HepG2 (cell line): ENCODE measurements around the gene DCDC2. TPM values are rescaled to one million over a fixed set of nuclear protein-coding genes. Genes with fewer than 3 reads are reported as not detected.

Source experiments
- DNMT1 ChIP-seq: sonication (generic); formaldehyde crosslinking; IDR thresholded peaks from 2 replicates; pipeline ENCODE4 v1.5.1; 2020; ENCODE audit warnings: mild to moderate bottlenecking, missing genetic modification reagents
- HDAC2 ChIP-seq: sonication (generic); formaldehyde crosslinking; IDR thresholded peaks from 2 replicates; pipeline ENCODE4 v1.4.0; 2020; ENCODE audit warnings: missing genetic modification reagents
- KAT7 ChIP-seq: IDR thresholded peaks from 2 replicates; pipeline ENCODE4 v1.6.1; 2018; ENCODE audit warnings: borderline replicate concordance, missing compliant biosample characterization
- MAFG ChIP-seq: sonication (generic); formaldehyde crosslinking; IDR thresholded peaks from 2 replicates; pipeline ENCODE4 v1.5.1; 2020; ENCODE audit warnings: mild to moderate bottlenecking, missing genetic modification reagents
- NR2C2 ChIP-seq: sonication (generic); formaldehyde crosslinking; IDR thresholded peaks from 2 replicates; pipeline ENCODE4 v1.4.0; 2020; ENCODE audit warnings: missing genetic modification reagents, mild to moderate bottlenecking, moderate library complexity, borderline replicate concordance
- POLR2G ChIP-seq: fragments of 200-400 bp; formaldehyde crosslinking; IDR thresholded peaks from 2 replicates; pipeline ENCODE4 v1.6.1; 2018; ENCODE audit warnings: mild to moderate bottlenecking, low read depth, low read length, moderate library complexity
- RAD51 ChIP-seq: fragments of 450-650 bp; IDR thresholded peaks from 2 replicates; pipeline ENCODE4 v1.6.1; 2016; ENCODE audit warnings: borderline replicate concordance
- SIN3A ChIP-seq: IDR thresholded peaks from 2 replicates; pipeline ENCODE4 v1.6.1; 2011; ENCODE audit warnings: low read depth, mild to moderate bottlenecking, control low read depth, low read length, borderline replicate concordance
- TBX3 ChIP-seq: fragments of 450-650 bp; IDR thresholded peaks from 2 replicates; pipeline ENCODE4 v1.6.1; 2017; ENCODE audit warnings: antibody characterized with exemption, mild to moderate bottlenecking, inconsistent platforms, borderline replicate concordance
- ZNF180 ChIP-seq: sonication (generic); formaldehyde crosslinking; IDR thresholded peaks from 2 replicates; pipeline ENCODE4 v1.4.0; 2020; ENCODE audit warnings: low read depth, missing genetic modification reagents, borderline replicate concordance
- ZNF44 ChIP-seq: sonication (generic); formaldehyde crosslinking; IDR thresholded peaks from 2 replicates; pipeline ENCODE4 v1.5.1; 2020; ENCODE audit warnings: mild to moderate bottlenecking, missing genetic modification reagents
- ZNF570 ChIP-seq: sonication (generic); formaldehyde crosslinking; IDR thresholded peaks from 2 replicates; pipeline ENCODE4 v1.4.0; 2020; ENCODE audit warnings: mild to moderate bottlenecking, missing genetic modification reagents, borderline replicate concordance
- ZNF841 ChIP-seq: sonication (generic); formaldehyde crosslinking; IDR thresholded peaks from 2 replicates; pipeline ENCODE4 v1.8.1; 2023; ENCODE audit warnings: missing genetic modification reagents, borderline replicate concordance
- polyA plus RNA-seq, 8 experiments: library from polyadenylated mRNA; depleted of rRNA in 3 of 8; stranded (reverse) in 7 of 8; unstranded in 1 of 8; fragments of >200 nt; fragmentation: Illumina TruSeq in 4 of 8; extraction: Trizol in 4 of 8; gene quantifications; 2 replicates each; pipeline versions ENCODE4 v1.2.1 to v1.2.3, GENCODE V29; 2011 to 2016; ENCODE audit warnings: low read depth in 4 of 8, missing spikeins in 1 of 8, mixed read lengths in 1 of 8; ENCODE audit not compliant: insufficient read depth in 1 of 8
- total RNA-seq, 5 experiments: library from RNA; depleted of rRNA; stranded (reverse); fragments of >200 nt; fragmentation: Illumina TruSeq; extraction: Trizol; gene quantifications; 2 replicates each; pipeline ENCODE4 v1.2.3, GENCODE V29; 2016; ENCODE audit warnings: low read depth in 1 of 5
- TF ChIP-seq, protein P1 (sequence below): sonication (generic); formaldehyde crosslinking; IDR thresholded peaks from 2 replicates; pipeline ENCODE4 v1.5.0; 2020; ENCODE audit warnings: missing genetic modification reagents
- TF ChIP-seq, protein P2 (sequence below): sonication (generic); formaldehyde crosslinking; IDR thresholded peaks from 2 replicates; pipeline ENCODE4 v1.5.0; 2020; ENCODE audit warnings: mild to moderate bottlenecking, missing genetic modification reagents
- TF ChIP-seq, protein P3 (sequence below): sonication (generic); formaldehyde crosslinking; IDR thresholded peaks from 2 replicates; pipeline ENCODE4 v1.9.0; 2021; ENCODE audit warnings: missing genetic modification reagents, mild to moderate bottlenecking, borderline replicate concordance
- TF ChIP-seq, protein P4 (sequence below): sonication (generic); formaldehyde crosslinking; IDR thresholded peaks from 2 replicates; pipeline ENCODE4 v1.4.0; 2020; ENCODE audit warnings: missing genetic modification reagents
- TF ChIP-seq, protein P5 (sequence below): sonication (generic); formaldehyde crosslinking; IDR thresholded peaks from 2 replicates; pipeline ENCODE4 v1.8.0; 2022; ENCODE audit warnings: mild to moderate bottlenecking, missing genetic modification reagents; ENCODE audit not compliant: insufficient replicate concordance

Gene DCDC2
- total and polyA plus RNA-seq, 2 of the 13 experiments (the other 11 are each of a cell fraction or from before 2014, with no cell fraction given), result 9.0 to 36.2 TPM

DNA sequence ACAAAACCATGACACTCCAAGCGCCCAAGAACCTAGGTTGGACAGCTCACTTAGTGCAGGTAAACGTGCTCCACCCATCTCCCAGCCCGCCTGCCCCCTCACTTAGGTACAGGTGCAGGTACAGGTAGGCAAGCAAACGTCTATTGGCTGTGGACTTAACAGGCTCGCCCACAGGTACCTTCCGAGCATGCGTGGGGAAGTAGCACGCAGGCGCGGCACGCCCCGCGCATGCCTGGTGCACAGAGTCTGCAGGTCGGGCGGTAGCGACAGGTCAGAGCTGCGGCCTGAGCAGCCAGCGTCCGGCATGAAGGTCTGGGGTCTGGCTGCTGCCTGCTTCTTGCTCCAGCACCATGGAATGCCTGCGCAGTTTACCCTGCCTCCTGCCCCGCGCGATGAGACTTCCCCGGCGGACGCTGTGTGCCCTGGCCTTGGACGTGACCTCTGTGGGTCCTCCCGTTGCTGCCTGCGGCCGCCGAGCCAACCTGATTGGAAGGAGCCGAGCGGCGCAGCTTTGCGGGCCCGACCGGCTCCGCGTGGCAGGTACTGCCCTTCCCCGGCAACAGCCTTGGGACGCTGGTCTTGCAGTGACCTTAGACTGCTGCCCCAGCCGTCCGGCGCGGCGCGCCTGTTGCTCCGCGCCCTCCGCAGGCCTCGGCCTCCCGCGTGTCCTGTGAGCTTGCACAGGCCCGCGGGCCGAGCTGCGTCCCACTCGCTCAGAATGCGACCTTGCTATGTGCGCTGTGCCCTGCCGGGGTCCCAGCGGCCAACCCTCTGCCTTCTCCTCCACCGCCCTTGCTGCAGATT lies 45.0 kb upstream of the DCDC2 start, which contains the start of gene MRS2 (continued):
- TF ChIP-seq, protein P1, sequence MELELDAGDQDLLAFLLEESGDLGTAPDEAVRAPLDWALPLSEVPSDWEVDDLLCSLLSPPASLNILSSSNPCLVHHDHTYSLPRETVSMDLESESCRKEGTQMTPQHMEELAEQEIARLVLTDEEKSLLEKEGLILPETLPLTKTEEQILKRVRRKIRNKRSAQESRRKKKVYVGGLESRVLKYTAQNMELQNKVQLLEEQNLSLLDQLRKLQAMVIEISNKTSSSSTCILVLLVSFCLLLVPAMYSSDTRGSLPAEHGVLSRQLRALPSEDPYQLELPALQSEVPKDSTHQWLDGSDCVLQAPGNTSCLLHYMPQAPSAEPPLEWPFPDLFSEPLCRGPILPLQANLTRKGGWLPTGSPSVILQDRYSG (CRISPR knock-in tag), result peak; percentile 81; the same call in 1 of the 2 replicates
- no peak; the same call in 1 of the 2 replicates for TF ChIP-seq TBX3
- peak; percentile 96; the same call in 1 of the 2 replicates for TF ChIP-seq ZNF180 (CRISPR knock-in tag)
- TF ChIP-seq, protein P2, sequence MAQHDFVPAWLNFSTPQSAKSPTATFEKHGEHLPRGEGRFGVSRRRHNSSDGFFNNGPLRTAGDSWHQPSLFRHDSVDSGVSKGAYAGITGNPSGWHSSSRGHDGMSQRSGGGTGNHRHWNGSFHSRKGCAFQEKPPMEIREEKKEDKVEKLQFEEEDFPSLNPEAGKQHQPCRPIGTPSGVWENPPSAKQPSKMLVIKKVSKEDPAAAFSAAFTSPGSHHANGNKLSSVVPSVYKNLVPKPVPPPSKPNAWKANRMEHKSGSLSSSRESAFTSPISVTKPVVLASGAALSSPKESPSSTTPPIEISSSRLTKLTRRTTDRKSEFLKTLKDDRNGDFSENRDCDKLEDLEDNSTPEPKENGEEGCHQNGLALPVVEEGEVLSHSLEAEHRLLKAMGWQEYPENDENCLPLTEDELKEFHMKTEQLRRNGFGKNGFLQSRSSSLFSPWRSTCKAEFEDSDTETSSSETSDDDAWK (CRISPR knock-in tag), result no peak
- no peak for TF ChIP-seq ZNF841 (CRISPR knock-in tag)
- peak; percentile 25 for TF ChIP-seq HDAC2
- TF ChIP-seq, protein P3, sequence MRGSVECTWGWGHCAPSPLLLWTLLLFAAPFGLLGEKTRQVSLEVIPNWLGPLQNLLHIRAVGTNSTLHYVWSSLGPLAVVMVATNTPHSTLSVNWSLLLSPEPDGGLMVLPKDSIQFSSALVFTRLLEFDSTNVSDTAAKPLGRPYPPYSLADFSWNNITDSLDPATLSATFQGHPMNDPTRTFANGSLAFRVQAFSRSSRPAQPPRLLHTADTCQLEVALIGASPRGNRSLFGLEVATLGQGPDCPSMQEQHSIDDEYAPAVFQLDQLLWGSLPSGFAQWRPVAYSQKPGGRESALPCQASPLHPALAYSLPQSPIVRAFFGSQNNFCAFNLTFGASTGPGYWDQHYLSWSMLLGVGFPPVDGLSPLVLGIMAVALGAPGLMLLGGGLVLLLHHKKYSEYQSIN, result no peak; the same call in 1 of the 2 replicates
- TF ChIP-seq, protein P4, sequence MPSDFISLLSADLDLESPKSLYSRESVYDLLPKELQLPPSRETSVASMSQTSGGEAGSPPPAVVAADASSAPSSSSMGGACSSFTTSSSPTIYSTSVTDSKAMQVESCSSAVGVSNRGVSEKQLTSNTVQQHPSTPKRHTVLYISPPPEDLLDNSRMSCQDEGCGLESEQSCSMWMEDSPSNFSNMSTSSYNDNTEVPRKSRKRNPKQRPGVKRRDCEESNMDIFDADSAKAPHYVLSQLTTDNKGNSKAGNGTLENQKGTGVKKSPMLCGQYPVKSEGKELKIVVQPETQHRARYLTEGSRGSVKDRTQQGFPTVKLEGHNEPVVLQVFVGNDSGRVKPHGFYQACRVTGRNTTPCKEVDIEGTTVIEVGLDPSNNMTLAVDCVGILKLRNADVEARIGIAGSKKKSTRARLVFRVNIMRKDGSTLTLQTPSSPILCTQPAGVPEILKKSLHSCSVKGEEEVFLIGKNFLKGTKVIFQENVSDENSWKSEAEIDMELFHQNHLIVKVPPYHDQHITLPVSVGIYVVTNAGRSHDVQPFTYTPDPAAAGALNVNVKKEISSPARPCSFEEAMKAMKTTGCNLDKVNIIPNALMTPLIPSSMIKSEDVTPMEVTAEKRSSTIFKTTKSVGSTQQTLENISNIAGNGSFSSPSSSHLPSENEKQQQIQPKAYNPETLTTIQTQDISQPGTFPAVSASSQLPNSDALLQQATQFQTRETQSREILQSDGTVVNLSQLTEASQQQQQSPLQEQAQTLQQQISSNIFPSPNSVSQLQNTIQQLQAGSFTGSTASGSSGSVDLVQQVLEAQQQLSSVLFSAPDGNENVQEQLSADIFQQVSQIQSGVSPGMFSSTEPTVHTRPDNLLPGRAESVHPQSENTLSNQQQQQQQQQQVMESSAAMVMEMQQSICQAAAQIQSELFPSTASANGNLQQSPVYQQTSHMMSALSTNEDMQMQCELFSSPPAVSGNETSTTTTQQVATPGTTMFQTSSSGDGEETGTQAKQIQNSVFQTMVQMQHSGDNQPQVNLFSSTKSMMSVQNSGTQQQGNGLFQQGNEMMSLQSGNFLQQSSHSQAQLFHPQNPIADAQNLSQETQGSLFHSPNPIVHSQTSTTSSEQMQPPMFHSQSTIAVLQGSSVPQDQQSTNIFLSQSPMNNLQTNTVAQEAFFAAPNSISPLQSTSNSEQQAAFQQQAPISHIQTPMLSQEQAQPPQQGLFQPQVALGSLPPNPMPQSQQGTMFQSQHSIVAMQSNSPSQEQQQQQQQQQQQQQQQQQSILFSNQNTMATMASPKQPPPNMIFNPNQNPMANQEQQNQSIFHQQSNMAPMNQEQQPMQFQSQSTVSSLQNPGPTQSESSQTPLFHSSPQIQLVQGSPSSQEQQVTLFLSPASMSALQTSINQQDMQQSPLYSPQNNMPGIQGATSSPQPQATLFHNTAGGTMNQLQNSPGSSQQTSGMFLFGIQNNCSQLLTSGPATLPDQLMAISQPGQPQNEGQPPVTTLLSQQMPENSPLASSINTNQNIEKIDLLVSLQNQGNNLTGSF (CRISPR knock-in tag), result peak; percentile 81
- peak; percentile 85 for TF ChIP-seq ZNF44 (CRISPR knock-in tag)
- TF ChIP-seq KAT7, result peak; percentile 97
- no peak for TF ChIP-seq RAD51
- TF ChIP-seq DNMT1 (CRISPR knock-in tag), result peak; percentile 99
- TF ChIP-seq POLR2G, result peak; percentile 98
- TF ChIP-seq SIN3A, result peak; percentile 46; the same call in 1 of the 2 replicates
- peak; percentile 89; the same call in 1 of the 2 replicates for TF ChIP-seq ZNF570
- no peak for TF ChIP-seq MAFG (CRISPR knock-in tag)
- TF ChIP-seq NR2C2, result peak; percentile 90
- TF ChIP-seq, protein P5, sequence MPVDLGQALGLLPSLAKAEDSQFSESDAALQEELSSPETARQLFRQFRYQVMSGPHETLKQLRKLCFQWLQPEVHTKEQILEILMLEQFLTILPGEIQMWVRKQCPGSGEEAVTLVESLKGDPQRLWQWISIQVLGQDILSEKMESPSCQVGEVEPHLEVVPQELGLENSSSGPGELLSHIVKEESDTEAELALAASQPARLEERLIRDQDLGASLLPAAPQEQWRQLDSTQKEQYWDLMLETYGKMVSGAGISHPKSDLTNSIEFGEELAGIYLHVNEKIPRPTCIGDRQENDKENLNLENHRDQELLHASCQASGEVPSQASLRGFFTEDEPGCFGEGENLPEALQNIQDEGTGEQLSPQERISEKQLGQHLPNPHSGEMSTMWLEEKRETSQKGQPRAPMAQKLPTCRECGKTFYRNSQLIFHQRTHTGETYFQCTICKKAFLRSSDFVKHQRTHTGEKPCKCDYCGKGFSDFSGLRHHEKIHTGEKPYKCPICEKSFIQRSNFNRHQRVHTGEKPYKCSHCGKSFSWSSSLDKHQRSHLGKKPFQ (CRISPR knock-in tag), result peak; percentile 45
